SK-N-SH treated with all-trans-retinoic acid at 6 μM for 48 hours (cell line): ENCODE data around the gene VSIG10L.

Experiments
- ARNTL ChIP-seq: fragments of 450-650 bp; formaldehyde crosslinking; IDR thresholded peaks from 2 replicates; pipeline ENCODE4 v1.5.0; 2020; ENCODE audit warnings: low read depth, mild to moderate bottlenecking, moderate library complexity, borderline replicate concordance
- CSRNP3 ChIP-seq: fragments of 250-450 bp; sonication (Bioruptor Pico); IDR thresholded peaks from 2 replicates; pipeline ENCODE4 v1.5.1; 2021; ENCODE audit warnings: mild to moderate bottlenecking, moderate library complexity
- ZNF565 ChIP-seq: fragments of 450-650 bp; formaldehyde crosslinking; conservative IDR thresholded peaks from 2 replicates; pipeline ENCODE4 v1.5.0; 2020; ENCODE audit warnings: low read depth, mild to moderate bottlenecking, moderate library complexity

DNA sequence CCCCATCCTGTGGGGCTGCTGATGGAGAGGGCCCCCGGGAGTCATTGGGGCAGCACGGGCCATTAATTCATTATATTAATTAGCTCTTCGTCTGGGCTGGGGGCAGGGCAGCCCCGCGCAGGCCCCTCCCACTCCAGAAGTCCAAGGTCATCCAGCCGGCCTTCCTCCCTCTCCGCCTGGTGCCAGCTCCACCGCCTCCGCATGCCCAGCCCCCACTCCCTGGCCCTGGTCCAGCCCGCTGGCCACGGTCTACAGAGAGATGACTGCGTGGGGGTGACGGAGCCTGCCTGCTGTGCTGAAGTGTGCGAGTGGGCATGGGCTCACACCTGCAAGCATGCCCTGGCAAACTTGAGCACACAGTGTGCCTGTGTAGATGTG lies 21.7 kb downstream of the VSIG10L start:
- TF ChIP-seq ZNF565 (CRISPR knock-in tag) (no peak), CSRNP3 (CRISPR knock-in tag) (no peak), ARNTL (CRISPR knock-in tag) (no peak)
